ENCODE results near the gene LINGO4. TPM values are rescaled to one million over a fixed set of nuclear protein-coding genes. Genes with fewer than 3 reads are reported as not detected.
A peak's percentile ranks its signal among the peaks of the same experiment; 100 is the strongest.

Gene LINGO4
- total RNA-seq, 1 donor = not detected

DNA sequence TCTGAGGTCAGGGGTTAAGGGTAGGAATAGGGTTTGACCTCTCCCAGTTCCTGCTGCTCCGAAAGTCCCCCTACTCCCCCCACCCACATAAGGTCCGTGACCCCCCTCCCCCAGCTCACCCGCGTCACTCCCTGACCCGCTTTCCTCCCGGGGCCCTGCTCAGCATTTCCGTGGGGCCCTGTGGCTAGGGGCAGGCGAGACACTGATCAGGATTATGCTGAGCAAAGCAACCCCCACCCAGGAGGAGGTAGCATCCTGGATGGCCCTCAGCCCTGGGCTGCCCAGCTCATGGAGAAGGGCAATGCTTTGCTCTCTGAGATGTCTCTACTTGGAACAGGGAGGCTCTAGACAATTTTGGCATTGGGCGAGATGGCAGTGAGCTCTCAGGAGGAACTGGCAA lies 22.6 kb upstream of the LINGO4 start:
- Histone ChIP-seq H3K27me3 (ENCODE audit: insufficient read depth, low read length) (peaks cover 18% of the 10 kb centered on the region), H4K20me1 (ENCODE audit: insufficient read depth, low read length) (no peaks in the 10 kb centered on the region), H3K4me3 (ENCODE audit: insufficient read depth, low read length) (no peak overlapping the region), H3K9me3 (ENCODE audit: low read depth, low read length) (no peaks in the 10 kb centered on the region), H3K79me2 (ENCODE audit: insufficient read depth, low read length) (no peaks in the 10 kb centered on the region), H3K4me2 (ENCODE audit: insufficient read depth, low read length) (no peak overlapping the region), H2AFZ (ENCODE audit: low read length) (no peak overlapping the region), H3K36me3 (ENCODE audit: insufficient read depth, low read length) (no peaks in the 10 kb centered on the region), H3K27ac (ENCODE audit: low read depth, low read length) (no peak overlapping the region), H3K4me1 (ENCODE audit: insufficient read depth, low read length) (no peaks in the 10 kb centered on the region)
- TF ChIP-seq, protein P1, sequence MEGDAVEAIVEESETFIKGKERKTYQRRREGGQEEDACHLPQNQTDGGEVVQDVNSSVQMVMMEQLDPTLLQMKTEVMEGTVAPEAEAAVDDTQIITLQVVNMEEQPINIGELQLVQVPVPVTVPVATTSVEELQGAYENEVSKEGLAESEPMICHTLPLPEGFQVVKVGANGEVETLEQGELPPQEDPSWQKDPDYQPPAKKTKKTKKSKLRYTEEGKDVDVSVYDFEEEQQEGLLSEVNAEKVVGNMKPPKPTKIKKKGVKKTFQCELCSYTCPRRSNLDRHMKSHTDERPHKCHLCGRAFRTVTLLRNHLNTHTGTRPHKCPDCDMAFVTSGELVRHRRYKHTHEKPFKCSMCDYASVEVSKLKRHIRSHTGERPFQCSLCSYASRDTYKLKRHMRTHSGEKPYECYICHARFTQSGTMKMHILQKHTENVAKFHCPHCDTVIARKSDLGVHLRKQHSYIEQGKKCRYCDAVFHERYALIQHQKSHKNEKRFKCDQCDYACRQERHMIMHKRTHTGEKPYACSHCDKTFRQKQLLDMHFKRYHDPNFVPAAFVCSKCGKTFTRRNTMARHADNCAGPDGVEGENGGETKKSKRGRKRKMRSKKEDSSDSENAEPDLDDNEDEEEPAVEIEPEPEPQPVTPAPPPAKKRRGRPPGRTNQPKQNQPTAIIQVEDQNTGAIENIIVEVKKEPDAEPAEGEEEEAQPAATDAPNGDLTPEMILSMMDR (IDR thresholded peaks at IDR 0.05; ENCODE audit: extremely low read depth, low read depth, low read length) = no peak
- peak; percentile 80 for DNase-seq (ENCODE audit: insufficient read length, low spot score, missing footprints)

DNA sequence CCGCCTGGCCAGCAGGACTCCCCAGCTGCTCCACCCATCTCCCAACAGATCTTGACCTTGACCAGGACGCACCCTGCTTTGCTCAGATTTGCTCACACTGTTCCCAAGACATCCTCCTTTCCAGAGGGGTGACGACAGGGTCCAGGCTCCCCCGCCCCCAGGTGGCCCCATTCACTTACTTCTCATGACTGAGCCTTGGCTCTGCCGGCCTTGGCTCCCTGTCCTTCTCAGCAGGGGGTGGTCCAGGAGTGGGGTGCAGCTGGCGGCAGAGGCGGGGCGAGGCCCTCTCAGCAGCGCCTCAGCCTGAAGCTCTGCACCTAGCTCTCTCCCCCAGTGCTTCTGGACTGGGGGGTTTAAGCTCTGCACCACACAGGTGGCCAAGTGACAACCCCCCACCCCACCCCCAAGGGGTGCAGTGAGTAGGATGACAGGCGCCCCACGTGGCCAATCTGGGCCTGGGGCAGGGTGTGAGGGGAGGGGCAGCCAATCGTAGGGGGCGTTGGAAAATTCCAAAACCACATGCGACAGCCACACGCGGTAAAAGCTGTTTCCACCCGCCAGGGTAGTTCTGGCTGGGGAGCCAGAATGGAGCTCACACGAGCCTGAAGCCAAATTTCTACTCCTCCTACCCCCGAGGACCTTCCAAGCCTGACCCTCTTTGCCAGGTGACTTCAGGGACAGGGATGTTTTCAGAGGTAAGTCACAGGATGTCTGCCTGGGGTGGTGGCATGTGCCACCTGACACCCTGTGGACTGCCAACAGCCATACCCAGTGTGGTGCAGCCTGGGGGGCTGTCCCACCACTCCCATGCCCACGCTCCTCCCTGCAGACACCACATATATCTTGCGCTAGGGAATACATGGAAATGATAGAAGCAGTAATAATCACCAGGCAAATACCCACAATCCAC lies 20.8 kb upstream of the LINGO4 start:
- TF ChIP-seq, protein P1 (IDR thresholded peaks at IDR 0.05; ENCODE audit: extremely low read depth, low read depth, low read length) = no peak
- Histone ChIP-seq H3K9me3 (ENCODE audit: low read depth, low read length) (no peaks in the 10 kb centered on the region), H3K4me1 (ENCODE audit: insufficient read depth, low read length) (no peaks in the 10 kb centered on the region), H3K36me3 (ENCODE audit: insufficient read depth, low read length) (no peaks in the 10 kb centered on the region), H3K79me2 (ENCODE audit: insufficient read depth, low read length) (no peaks in the 10 kb centered on the region), H2AFZ (ENCODE audit: low read length) (no peak overlapping the region), H3K27me3 (ENCODE audit: insufficient read depth, low read length) (peaks cover 14% of the 10 kb centered on the region), H4K20me1 (ENCODE audit: insufficient read depth, low read length) (no peaks in the 10 kb centered on the region), H3K4me2 (ENCODE audit: insufficient read depth, low read length) (no peak overlapping the region), H3K4me3 (ENCODE audit: insufficient read depth, low read length) (no peak overlapping the region), H3K27ac (ENCODE audit: low read depth, low read length) (no peak overlapping the region)
- peak; percentile 52 for DNase-seq (ENCODE audit: insufficient read length, low spot score, missing footprints)

DNA sequence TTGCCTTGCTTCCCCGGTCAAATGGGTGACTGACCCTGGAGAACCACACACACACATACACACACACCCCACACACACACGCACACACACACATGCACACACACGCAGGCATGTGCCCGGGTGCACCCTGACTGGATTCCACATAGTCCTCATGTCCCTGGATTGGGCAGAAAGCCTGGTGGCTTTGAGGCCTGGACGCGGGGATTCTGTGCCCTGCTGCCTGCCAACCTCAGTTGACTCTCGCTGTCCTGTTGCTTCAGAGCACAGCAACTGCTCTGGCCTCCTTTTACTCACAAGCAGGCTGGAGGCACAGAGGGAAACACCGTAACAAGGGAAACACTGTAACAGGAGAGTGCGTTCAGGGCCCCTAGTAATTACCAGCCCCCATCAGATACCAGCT lies 20.0 kb upstream of the LINGO4 start:
- Histone ChIP-seq H3K9me3 (ENCODE audit: low read depth, low read length) (no peaks in the 10 kb centered on the region), H4K20me1 (ENCODE audit: insufficient read depth, low read length) (no peaks in the 10 kb centered on the region), H3K36me3 (ENCODE audit: insufficient read depth, low read length) (no peaks in the 10 kb centered on the region), H3K4me3 (ENCODE audit: insufficient read depth, low read length) (no peak overlapping the region), H3K27ac (ENCODE audit: low read depth, low read length) (no peak overlapping the region), H2AFZ (ENCODE audit: low read length) (no peak overlapping the region), H3K79me2 (ENCODE audit: insufficient read depth, low read length) (no peaks in the 10 kb centered on the region), H3K27me3 (ENCODE audit: insufficient read depth, low read length) (peaks cover 14% of the 10 kb centered on the region), H3K4me1 (ENCODE audit: insufficient read depth, low read length) (no peaks in the 10 kb centered on the region), H3K4me2 (ENCODE audit: insufficient read depth, low read length) (no peak overlapping the region)
- TF ChIP-seq, protein P1 (IDR thresholded peaks at IDR 0.05; ENCODE audit: extremely low read depth, low read depth, low read length) = no peak
- DNase-seq (ENCODE audit: insufficient read length, low spot score, missing footprints) = peak; percentile 25

DNA sequence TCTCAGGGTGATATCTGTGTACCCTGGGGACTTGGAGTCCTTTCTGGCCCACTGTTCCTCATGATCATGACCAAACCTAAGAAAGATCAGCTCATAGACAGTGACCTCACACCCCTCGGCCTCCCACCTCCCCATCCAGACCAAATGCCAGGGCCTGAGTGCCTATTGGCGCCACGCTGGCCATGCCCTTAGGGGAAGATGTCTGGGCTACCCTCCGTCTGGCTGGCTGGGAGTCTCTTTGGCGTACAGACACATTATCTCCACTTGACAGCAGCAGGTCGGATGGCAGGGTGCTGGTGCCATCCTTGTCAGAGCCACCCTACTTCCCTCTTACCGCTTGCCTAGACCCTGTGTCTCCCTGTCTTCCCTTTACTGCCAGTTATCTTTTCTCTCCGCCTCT lies 18.0 kb upstream of the LINGO4 start:
- DNase-seq (ENCODE audit: insufficient read length, low spot score, missing footprints) = peak; percentile 87
- no peaks in the 10 kb centered on the region for H3K9me3 ChIP-seq (ENCODE audit: low read depth, low read length)
- no peaks in the 10 kb centered on the region for H3K36me3 ChIP-seq (ENCODE audit: insufficient read depth, low read length)
- no peak overlapping the region for H2AFZ ChIP-seq (ENCODE audit: low read length)
- no peak overlapping the region for H3K27ac ChIP-seq (ENCODE audit: low read depth, low read length)
- H3K4me1 ChIP-seq (ENCODE audit: insufficient read depth, low read length) = peaks cover 3% of the 10 kb centered on the region
- H3K27me3 ChIP-seq (ENCODE audit: insufficient read depth, low read length) = peaks cover 16% of the 10 kb centered on the region
- TF ChIP-seq, protein P1 (IDR thresholded peaks at IDR 0.05; ENCODE audit: extremely low read depth, low read depth, low read length) = no peak
- H3K4me2 ChIP-seq (ENCODE audit: insufficient read depth, low read length) = no peak overlapping the region
- no peaks in the 10 kb centered on the region for H4K20me1 ChIP-seq (ENCODE audit: insufficient read depth, low read length)
- no peaks in the 10 kb centered on the region for H3K79me2 ChIP-seq (ENCODE audit: insufficient read depth, low read length)
- H3K4me3 ChIP-seq (ENCODE audit: insufficient read depth, low read length) = no peak overlapping the region

Data from osteoblast (primary cell).